Immature natural killer cell (primary cell): ENCODE measurements around the gene MIPEP. TPM values are rescaled to one million over a fixed set of nuclear protein-coding genes. Genes with fewer than 3 reads are reported as not detected.
A peak's percentile ranks its signal among the peaks of the same experiment; 100 is the strongest.

ENCODE experiments used
- DNase-seq, 3 donors: peaks; one replicate each; pipeline ENCODE4 v3.0.0; 2022; ENCODE audit warnings: mixed read lengths in 1 of 3
- H3K27ac Mint-ChIP-seq, 6 donors: one replicate each; pipeline ENCODE4 v1.8.0; 2020; ENCODE audit warnings: mixed read lengths in 6 of 6, mild to moderate bottlenecking in 5 of 6, inconsistent platforms in 4 of 6, moderate library complexity in 3 of 6
- H3K27me3 Mint-ChIP-seq, 3 donors: one replicate each; pipeline ENCODE4 v1.8.0; 2020 to 2021; ENCODE audit warnings: low read depth in 3 of 3, mild to moderate bottlenecking in 3 of 3, mixed read lengths in 3 of 3, moderate library complexity in 3 of 3, inconsistent platforms in 1 of 3
- H3K36me3 Mint-ChIP-seq, 3 donors: one replicate each; pipeline ENCODE4 v1.8.0; 2020; ENCODE audit warnings: mixed read lengths in 3 of 3, inconsistent platforms in 2 of 3, mild to moderate bottlenecking in 2 of 3
- H3K4me1 Mint-ChIP-seq, 2 donors: one replicate each; pipeline ENCODE4 v1.8.0; 2020; ENCODE audit warnings: inconsistent platforms in 2 of 2, mild to moderate bottlenecking in 2 of 2, mixed read lengths in 2 of 2, moderate library complexity in 1 of 2
- H3K4me3 Mint-ChIP-seq, 5 donors: one replicate each; pipeline ENCODE4 v1.8.0; 2020; ENCODE audit warnings: mild to moderate bottlenecking in 5 of 5, mixed read lengths in 5 of 5, inconsistent platforms in 3 of 5, moderate library complexity in 3 of 5
- H3K9me3 Mint-ChIP-seq, 6 donors: one replicate each; pipeline ENCODE4 v1.8.0; 2020; ENCODE audit warnings: mild to moderate bottlenecking in 6 of 6, mixed read lengths in 6 of 6, inconsistent platforms in 4 of 6, moderate library complexity in 3 of 6
- polyA plus RNA-seq, 3 donors: library from polyadenylated mRNA; unstranded; fragments of 300-500 nt; fragmentation: Illumina TruSeq; gene quantifications; one replicate each; pipeline ENCODE4 v1.2.3, GENCODE V29; 2021

The MIPEP gene
- polyA plus RNA-seq, 3 donors from 2014 or later: 9.3 to 20.5 (median 14.3) TPM

GRCh38 chr13:23828086-23828485, 61.1 kb downstream of the MIPEP start:
- Mint-ChIP-seq H3K9me3 (no peaks in the 10 kb centered on the region), H3K36me3 (peaks cover 12 to 34% (median 25%) of the 10 kb centered on the region in 3 donors)

GRCh38 chr13:23825179-23825578, 64.0 kb downstream of the MIPEP start:
- H3K9me3 Mint-ChIP-seq: no peaks in the 10 kb centered on the region
- peaks cover 12 to 50% (median 43%) of the 10 kb centered on the region in 3 donors for H3K36me3 Mint-ChIP-seq
- DNase-seq: no peak
- H3K27ac Mint-ChIP-seq: no peak overlapping the region
- no peaks in the 10 kb centered on the region for H3K27me3 Mint-ChIP-seq
- no peak overlapping the region for H3K4me3 Mint-ChIP-seq
- no peaks in the 10 kb centered on the region for H3K4me1 Mint-ChIP-seq

More at GRCh38 chr13:23828086-23828485, 61.1 kb downstream of the MIPEP start:
- Mint-ChIP-seq H3K4me1 (no peaks in the 10 kb centered on the region), H3K27ac (no peak overlapping the region), H3K27me3 (no peaks in the 10 kb centered on the region), H3K4me3 (no peak overlapping the region)
- no peak for DNase-seq

- Mint-ChIP-seq H3K9me3 (no peaks in the 10 kb centered on the region), H3K4me3 (no peak overlapping the region), H3K36me3 (peaks cover 12 to 53% (median 45%) of the 10 kb centered on the region in 3 donors), H3K4me1 (no peaks in the 10 kb centered on the region), H3K27ac (no peak overlapping the region), H3K27me3 (no peaks in the 10 kb centered on the region)
- no peak for DNase-seq
These were observed 64.8 kb downstream of the MIPEP start for GRCh38 chr13:23824371-23824770.

- H3K9me3 Mint-ChIP-seq: no peaks in the 10 kb centered on the region
- no peak for DNase-seq
- no peak overlapping the region for H3K4me3 Mint-ChIP-seq
- H3K27ac Mint-ChIP-seq: no peak overlapping the region
- peaks cover 10 to 18% of the 10 kb centered on the region in 2 donors for H3K4me1 Mint-ChIP-seq
- H3K36me3 Mint-ChIP-seq: peaks cover 12 to 53% (median 45%) of the 10 kb centered on the region in 3 donors
- H3K27me3 Mint-ChIP-seq: no peaks in the 10 kb centered on the region
These were observed 66.9 kb downstream of the MIPEP start for GRCh38 chr13:23822252-23822824.

DNA sequence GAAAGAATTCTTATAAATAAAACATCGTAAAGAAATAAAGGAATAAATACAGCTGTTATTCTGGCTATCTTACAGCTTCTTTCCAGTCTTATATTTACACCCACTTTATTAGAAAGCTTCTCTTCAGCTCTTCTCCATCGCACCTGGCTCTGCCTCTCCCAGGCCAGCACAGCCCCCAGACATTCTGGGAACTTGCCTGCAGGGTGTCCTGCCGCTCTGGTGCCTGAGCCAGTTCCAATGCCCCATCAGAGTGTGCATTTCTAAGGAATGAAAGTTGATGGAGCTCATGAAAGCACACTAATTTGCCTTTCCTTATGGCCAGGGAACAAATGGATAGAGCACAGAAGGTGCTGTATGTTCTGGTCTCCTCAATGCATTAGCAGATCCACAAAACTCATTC, 68.7 kb downstream of the MIPEP start:
- DNase-seq: no peak
- H3K4me3 Mint-ChIP-seq: no peak overlapping the region
- no peaks in the 10 kb centered on the region for H3K27me3 Mint-ChIP-seq
- peaks cover 14 to 43% (median 35%) of the 10 kb centered on the region in 3 donors for H3K36me3 Mint-ChIP-seq
- H3K4me1 Mint-ChIP-seq: peaks cover 12 to 20% of the 10 kb centered on the region in 2 donors
- H3K27ac Mint-ChIP-seq: no peak overlapping the region
- H3K9me3 Mint-ChIP-seq: no peaks in the 10 kb centered on the region

DNA sequence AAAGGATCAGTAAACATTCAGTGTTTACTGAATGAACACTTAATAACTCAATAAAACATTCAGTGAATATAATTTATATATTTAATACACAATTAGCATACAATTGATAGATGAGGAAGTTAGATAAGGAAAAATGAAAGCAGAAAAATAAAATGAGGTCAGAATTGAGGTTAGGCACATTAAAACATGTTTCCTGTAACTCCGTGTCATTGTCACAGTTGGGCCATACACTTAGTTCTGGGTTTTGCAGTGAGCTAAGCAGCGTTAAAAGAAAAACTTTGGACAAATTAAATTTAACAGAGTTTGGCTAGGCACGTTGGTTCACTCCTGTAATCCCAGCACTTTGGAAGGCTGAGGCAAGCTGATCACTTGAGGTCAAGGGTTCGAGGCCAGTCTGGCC, 71.4 kb downstream of the MIPEP start:
- H3K4me3 Mint-ChIP-seq: peak overlapping the region in 4 of 5 donors; percentile 9 to 54 (median 14)
- no peaks in the 10 kb centered on the region for H3K9me3 Mint-ChIP-seq
- H3K36me3 Mint-ChIP-seq: peaks cover 7 to 23% (median 18%) of the 10 kb centered on the region in 3 donors
- peaks cover 12 to 20% of the 10 kb centered on the region in 2 donors for H3K4me1 Mint-ChIP-seq
- DNase-seq: peak; percentile 8 to 13 (median 10)
- H3K27me3 Mint-ChIP-seq: no peaks in the 10 kb centered on the region
- peak overlapping the region in 2 of 6 donors; percentile 22 to 27 for H3K27ac Mint-ChIP-seq

- no peaks in the 10 kb centered on the region for H3K27me3 Mint-ChIP-seq
- H3K27ac Mint-ChIP-seq: peak overlapping the region in 1 of 6 donors; percentile 27
- H3K9me3 Mint-ChIP-seq: no peaks in the 10 kb centered on the region
- peaks cover 12 to 20% of the 10 kb centered on the region in 2 donors for H3K4me1 Mint-ChIP-seq
- peaks cover 6 to 17% (median 12%) of the 10 kb centered on the region in 3 donors for H3K36me3 Mint-ChIP-seq
- DNase-seq: no peak
- peak overlapping the region in 1 of 5 donors; percentile 9 for H3K4me3 Mint-ChIP-seq
These were observed 72.1 kb downstream of the MIPEP start for GRCh38 chr13:23817136-23817535.

GRCh38 chr13:23813635-23814034, 75.6 kb downstream of the MIPEP start:
- Mint-ChIP-seq H3K4me3 (no peak overlapping the region), H3K27ac (no peak overlapping the region), H3K4me1 (peaks cover 11 to 15% of the 10 kb centered on the region in 2 donors), H3K9me3 (no peaks in the 10 kb centered on the region), H3K36me3 (peaks cover 0 to 6% (median 3%) of the 10 kb centered on the region in 3 donors), H3K27me3 (no peaks in the 10 kb centered on the region)
- no peak for DNase-seq

- Mint-ChIP-seq H3K27ac (no peak overlapping the region), H3K4me1 (no peaks in the 10 kb centered on the region), H3K9me3 (no peaks in the 10 kb centered on the region), H3K36me3 (peaks cover 6 to 13% (median 8%) of the 10 kb centered on the region in 3 donors), H3K4me3 (no peak overlapping the region), H3K27me3 (peaks cover 0 to 2% (median 0%) of the 10 kb centered on the region in 3 donors)
- no peak for DNase-seq
These were observed 77.7 kb downstream of the MIPEP start for GRCh38 chr13:23811366-23812062.

DNA sequence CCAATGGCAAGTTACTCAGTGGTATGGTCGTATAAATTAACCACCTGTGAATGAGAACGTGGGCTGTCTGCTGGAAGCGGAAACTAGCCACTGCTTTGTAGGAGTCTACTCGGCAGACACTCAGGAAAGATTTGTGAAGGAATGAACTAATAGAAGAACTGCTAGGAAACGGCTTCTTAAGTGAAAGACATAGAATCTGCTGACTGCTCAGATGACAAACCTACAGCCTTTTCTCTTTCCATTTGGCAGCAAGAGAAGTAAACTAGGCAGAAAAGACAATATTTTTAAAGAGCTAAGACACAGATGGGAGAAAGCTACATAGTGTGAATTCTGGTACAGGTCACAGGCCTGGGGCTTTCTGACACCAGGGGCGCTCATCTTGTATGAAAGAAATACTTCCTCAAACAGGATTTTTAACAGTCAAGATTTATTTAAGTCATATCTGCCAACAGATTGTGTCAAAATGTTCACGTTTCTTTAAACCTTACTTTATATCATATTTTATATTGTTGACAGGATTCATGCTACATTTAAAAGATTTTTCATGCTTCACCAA, 78.4 kb downstream of the MIPEP start:
- no peaks in the 10 kb centered on the region for H3K9me3 Mint-ChIP-seq
- no peaks in the 10 kb centered on the region for H3K4me1 Mint-ChIP-seq
- H3K36me3 Mint-ChIP-seq: peaks cover 0 to 16% (median 10%) of the 10 kb centered on the region in 3 donors
- DNase-seq: no peak
- peaks cover 0 to 2% (median 0%) of the 10 kb centered on the region in 3 donors for H3K27me3 Mint-ChIP-seq
- no peak overlapping the region for H3K27ac Mint-ChIP-seq
- H3K4me3 Mint-ChIP-seq: no peak overlapping the region

GRCh38 chr13:23808803-23809202, 80.4 kb downstream of the MIPEP start:
- Mint-ChIP-seq H3K9me3 (no peaks in the 10 kb centered on the region), H3K27ac (no peak overlapping the region), H3K36me3 (peaks cover 5 to 34% (median 16%) of the 10 kb centered on the region in 3 donors), H3K4me3 (no peak overlapping the region), H3K27me3 (peaks cover 0 to 2% (median 0%) of the 10 kb centered on the region in 3 donors), H3K4me1 (no peaks in the 10 kb centered on the region)
- DNase-seq: no peak

GRCh38 chr13:23806874-23807526, 82.2 kb downstream of the MIPEP start:
- H3K27me3 Mint-ChIP-seq: peaks cover 0 to 2% (median 0%) of the 10 kb centered on the region in 3 donors
- no peaks in the 10 kb centered on the region for H3K4me1 Mint-ChIP-seq
- H3K9me3 Mint-ChIP-seq: no peaks in the 10 kb centered on the region
- H3K27ac Mint-ChIP-seq: no peak overlapping the region
- peaks cover 9 to 38% (median 21%) of the 10 kb centered on the region in 3 donors for H3K36me3 Mint-ChIP-seq
- H3K4me3 Mint-ChIP-seq: no peak overlapping the region
- no peak for DNase-seq

DNA sequence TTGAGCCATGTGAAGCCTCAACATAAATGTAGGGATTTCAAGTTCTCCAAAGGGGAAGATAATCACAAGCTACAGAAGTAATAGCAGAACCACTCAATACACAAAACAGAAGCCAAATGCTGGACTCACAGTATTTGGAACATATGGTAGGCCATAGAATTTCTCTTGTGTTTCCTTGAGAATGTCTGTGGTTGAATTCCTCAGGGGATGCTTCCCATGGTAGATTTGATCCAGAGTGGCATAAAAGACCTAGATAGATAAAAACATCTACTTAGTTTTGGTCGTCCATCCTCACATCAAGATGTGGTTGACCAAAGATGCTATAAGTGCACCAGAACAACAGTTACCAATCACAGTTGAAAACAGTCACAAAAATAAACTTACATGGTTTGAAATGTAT, 83.4 kb downstream of the MIPEP start:
- no peaks in the 10 kb centered on the region for H3K9me3 Mint-ChIP-seq
- no peak overlapping the region for H3K27ac Mint-ChIP-seq
- no peak for DNase-seq
- H3K4me1 Mint-ChIP-seq: no peaks in the 10 kb centered on the region
- no peak overlapping the region for H3K4me3 Mint-ChIP-seq
- H3K36me3 Mint-ChIP-seq: peaks cover 9 to 42% (median 24%) of the 10 kb centered on the region in 3 donors
- H3K27me3 Mint-ChIP-seq: peaks cover 0 to 2% (median 0%) of the 10 kb centered on the region in 3 donors

- Mint-ChIP-seq H3K4me1 (peaks cover 0 to 5% of the 10 kb centered on the region in 2 donors), H3K27ac (no peak overlapping the region)
- no peak for DNase-seq
These were observed 84.1 kb downstream of the MIPEP start for GRCh38 chr13:23805122-23805521.

More at GRCh38 chr13:23805122-23805521, 84.1 kb downstream of the MIPEP start:
- H3K27me3 Mint-ChIP-seq: peaks cover 0 to 2% (median 0%) of the 10 kb centered on the region in 3 donors
- peaks cover 9 to 42% (median 24%) of the 10 kb centered on the region in 3 donors for H3K36me3 Mint-ChIP-seq
- no peak overlapping the region for H3K4me3 Mint-ChIP-seq
- no peaks in the 10 kb centered on the region for H3K9me3 Mint-ChIP-seq
